Progenitor cell of endocrine pancreas (in vitro differentiated cells): ENCODE data around the gene FITM2. TPM values are rescaled to one million over a fixed set of nuclear protein-coding genes. Genes with fewer than 3 reads are reported as not detected.

ENCODE experiments used
- DNase-seq: peaks from one replicate; pipeline ENCODE4 v3.0.0; 2021; ENCODE audit warnings: low spot score; ENCODE audit not compliant: unreplicated experiment
- H3K27ac Mint-ChIP-seq: 2 replicates; pipeline ENCODE4 v1.8.0; 2021; ENCODE audit warnings: mild to moderate bottlenecking, moderate library complexity, mixed read lengths
- H3K27me3 Mint-ChIP-seq: 2 replicates; pipeline ENCODE4 v1.8.0; 2021; ENCODE audit warnings: mixed read lengths
- H3K36me3 Mint-ChIP-seq: 2 replicates; pipeline ENCODE4 v1.8.0; 2022; ENCODE audit warnings: mixed read lengths; ENCODE audit not compliant: insufficient read depth
- H3K4me1 Mint-ChIP-seq: 2 replicates; pipeline ENCODE4 v1.8.0; 2021; ENCODE audit warnings: low read depth, mixed read lengths
- H3K4me3 Mint-ChIP-seq: 2 replicates; pipeline ENCODE4 v1.8.0; 2021; ENCODE audit warnings: low read depth, mild to moderate bottlenecking, moderate library complexity, mixed read lengths
- H3K9me3 Mint-ChIP-seq: 2 replicates; pipeline ENCODE4 v1.8.0; 2021; ENCODE audit warnings: low read depth, mixed read lengths
- total RNA-seq: library from RNA; stranded (reverse); gene quantifications from 2 replicates; pipeline ENCODE4 v1.2.1, GENCODE V29; 2021
- TF ChIP-seq, protein P1 (sequence below): fragments of 200-600 bp; sonication (generic); IDR thresholded peaks from one replicate; pipeline ENCODE4 v1.5.0; 2021; ENCODE audit warnings: antibody characterized with exemption, mild to moderate bottlenecking; ENCODE audit not compliant: unreplicated experiment

FITM2 gene
- total RNA-seq, 1 donor from 2014 or later, result 4.3 TPM

- Mint-ChIP-seq H3K27ac (peak overlapping the region; percentile 97), H3K36me3 (no peaks in the 10 kb centered on the region), H3K4me3 (peak overlapping the region; percentile 93), H3K27me3 (no peaks in the 10 kb centered on the region), H3K4me1 (peaks cover 51% of the 10 kb centered on the region), H3K9me3 (no peaks in the 10 kb centered on the region)
- DNase-seq, result no peak
- TF ChIP-seq, protein P1, sequence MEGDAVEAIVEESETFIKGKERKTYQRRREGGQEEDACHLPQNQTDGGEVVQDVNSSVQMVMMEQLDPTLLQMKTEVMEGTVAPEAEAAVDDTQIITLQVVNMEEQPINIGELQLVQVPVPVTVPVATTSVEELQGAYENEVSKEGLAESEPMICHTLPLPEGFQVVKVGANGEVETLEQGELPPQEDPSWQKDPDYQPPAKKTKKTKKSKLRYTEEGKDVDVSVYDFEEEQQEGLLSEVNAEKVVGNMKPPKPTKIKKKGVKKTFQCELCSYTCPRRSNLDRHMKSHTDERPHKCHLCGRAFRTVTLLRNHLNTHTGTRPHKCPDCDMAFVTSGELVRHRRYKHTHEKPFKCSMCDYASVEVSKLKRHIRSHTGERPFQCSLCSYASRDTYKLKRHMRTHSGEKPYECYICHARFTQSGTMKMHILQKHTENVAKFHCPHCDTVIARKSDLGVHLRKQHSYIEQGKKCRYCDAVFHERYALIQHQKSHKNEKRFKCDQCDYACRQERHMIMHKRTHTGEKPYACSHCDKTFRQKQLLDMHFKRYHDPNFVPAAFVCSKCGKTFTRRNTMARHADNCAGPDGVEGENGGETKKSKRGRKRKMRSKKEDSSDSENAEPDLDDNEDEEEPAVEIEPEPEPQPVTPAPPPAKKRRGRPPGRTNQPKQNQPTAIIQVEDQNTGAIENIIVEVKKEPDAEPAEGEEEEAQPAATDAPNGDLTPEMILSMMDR, result no peak
Measured at GRCh38 chr20:44357020-44357419, 46.0 kb upstream of the FITM2 start.

DNA sequence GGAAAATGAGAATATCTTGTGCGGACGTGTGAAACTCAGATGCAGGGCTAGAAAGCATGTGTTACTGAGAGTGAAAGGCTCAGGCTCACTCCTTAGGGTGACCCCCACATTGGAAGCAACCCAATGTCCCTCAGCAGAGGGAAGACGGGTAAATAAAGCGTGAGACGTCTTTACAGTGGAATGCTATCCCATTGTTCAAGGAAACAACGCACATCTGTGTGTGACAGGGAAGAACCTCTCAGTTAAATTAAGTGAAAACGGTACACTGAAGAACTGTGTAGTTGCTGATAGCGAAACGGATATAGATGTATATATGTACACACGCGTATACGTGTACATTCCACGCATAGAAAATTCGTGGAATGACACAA, 45.3 kb upstream of the FITM2 start:
- Mint-ChIP-seq H3K9me3 (no peaks in the 10 kb centered on the region), H3K27ac (peak overlapping the region; percentile 97), H3K4me3 (peak overlapping the region; percentile 93), H3K4me1 (peaks cover 56% of the 10 kb centered on the region), H3K27me3 (no peaks in the 10 kb centered on the region), H3K36me3 (no peaks in the 10 kb centered on the region)
- TF ChIP-seq, protein P1, result no peak
- DNase-seq, result no peak

DNA sequence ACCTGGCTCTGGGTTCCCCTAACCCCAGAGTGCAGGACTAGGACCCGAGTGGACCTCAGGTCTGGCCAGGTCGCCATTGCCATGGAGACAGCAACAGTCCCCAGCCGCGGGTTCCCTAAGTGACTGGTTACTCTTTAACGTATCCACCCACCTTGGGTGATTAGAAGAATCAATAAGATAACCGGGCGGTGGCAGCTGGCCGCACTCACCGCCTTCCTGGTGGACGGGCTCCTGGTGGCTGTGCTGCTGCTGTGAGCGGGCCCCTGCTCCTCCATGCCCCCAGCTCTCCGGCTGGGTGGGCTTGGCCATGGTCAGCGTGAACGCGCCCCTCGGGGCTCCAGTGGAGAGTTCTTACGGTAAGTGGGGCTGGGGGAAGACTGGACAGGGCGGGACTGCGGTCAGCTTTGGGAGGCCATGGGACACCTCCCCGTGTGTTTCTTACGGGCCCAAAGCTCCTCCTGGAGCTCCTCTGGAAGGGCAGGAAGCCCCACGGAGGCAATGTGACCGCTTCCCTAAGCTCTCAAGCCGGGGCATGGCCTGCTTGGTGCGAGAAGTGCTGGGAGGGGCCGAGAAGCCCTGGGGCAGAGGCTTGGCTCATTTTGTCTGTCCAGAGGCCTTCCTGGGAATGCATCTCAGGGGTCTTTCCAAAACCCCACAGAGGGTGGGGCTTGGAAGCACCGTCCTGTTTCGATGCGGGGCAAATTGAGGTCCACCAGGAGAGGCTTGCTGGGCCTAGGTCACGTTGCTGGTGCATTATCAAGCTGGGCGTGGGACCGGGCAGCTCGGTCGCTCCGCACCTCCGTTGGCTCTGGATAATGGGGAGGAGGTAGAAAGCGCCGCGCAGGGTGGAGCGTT, 44.7 kb upstream of the FITM2 start, which contains the start of gene HNF4A:
HNF4A (plus strand) TSS at position 202 of the 855 bp plus-strand sequence; CDS start at position 308, 106 bp downstream.
- Mint-ChIP-seq H3K4me3 (peak within 1 kb of the TSS; percentile 93), H3K36me3 (no peaks in the 10 kb centered on the region), H3K27me3 (no peaks in the 10 kb centered on the region), H3K27ac (peak within 1 kb of the TSS; percentile 97), H3K4me1 (peaks cover 56% of the 10 kb centered on the region), H3K9me3 (no peaks in the 10 kb centered on the region)
- peak; percentile 64 for DNase-seq
- TF ChIP-seq, protein P1, result no peak

GRCh38 chr20:44354979-44355497, 44.0 kb upstream of the FITM2 start:
- no peaks in the 10 kb centered on the region for H3K36me3 Mint-ChIP-seq
- H3K4me1 Mint-ChIP-seq, result peaks cover 56% of the 10 kb centered on the region
- no peaks in the 10 kb centered on the region for H3K27me3 Mint-ChIP-seq
- H3K9me3 Mint-ChIP-seq, result no peaks in the 10 kb centered on the region
- H3K27ac Mint-ChIP-seq, result peak overlapping the region; percentile 97
- no peak for DNase-seq
- TF ChIP-seq, protein P1, result no peak
- peak overlapping the region; percentile 93 for H3K4me3 Mint-ChIP-seq

DNA sequence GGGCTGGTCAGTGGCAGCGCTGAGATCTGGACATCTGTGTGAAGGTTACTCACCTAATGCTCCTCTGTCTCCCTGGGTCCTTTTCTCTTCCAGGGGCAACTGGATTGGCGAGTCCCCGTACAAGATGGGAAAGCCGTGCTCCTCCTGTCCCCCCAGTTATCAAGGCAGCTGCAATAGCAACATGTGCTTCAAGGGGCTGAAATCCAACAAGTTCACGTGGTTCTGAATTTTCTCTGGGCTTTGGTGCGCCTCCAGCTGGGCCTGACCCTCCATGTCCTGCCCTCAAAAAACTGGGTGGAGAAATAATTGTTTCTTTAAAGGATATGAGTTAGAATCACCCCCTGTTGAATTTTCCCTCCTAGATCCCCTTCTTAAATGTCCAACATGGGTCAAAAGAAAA, 39.6 kb upstream of the FITM2 start:
- Mint-ChIP-seq H3K4me3 (no peak overlapping the region), H3K9me3 (no peaks in the 10 kb centered on the region), H3K27me3 (no peaks in the 10 kb centered on the region), H3K27ac (peak overlapping the region; percentile 52), H3K4me1 (peaks cover 25% of the 10 kb centered on the region), H3K36me3 (no peaks in the 10 kb centered on the region)
- no peak for DNase-seq
- TF ChIP-seq, protein P1, result no peak
